HG02884 (cell line): Measurements from ENCODE around the gene PLEKHF1.

Experiments used
- ATAC-seq: cut with Tn5 transposase; IDR thresholded peaks from one replicate; pipeline ENCODE4 v1.9.1; 2021; ENCODE audit warnings: mild to moderate bottlenecking, moderate library complexity; ENCODE audit not compliant: unreplicated experiment

The PLEKHF1 gene

DNA sequence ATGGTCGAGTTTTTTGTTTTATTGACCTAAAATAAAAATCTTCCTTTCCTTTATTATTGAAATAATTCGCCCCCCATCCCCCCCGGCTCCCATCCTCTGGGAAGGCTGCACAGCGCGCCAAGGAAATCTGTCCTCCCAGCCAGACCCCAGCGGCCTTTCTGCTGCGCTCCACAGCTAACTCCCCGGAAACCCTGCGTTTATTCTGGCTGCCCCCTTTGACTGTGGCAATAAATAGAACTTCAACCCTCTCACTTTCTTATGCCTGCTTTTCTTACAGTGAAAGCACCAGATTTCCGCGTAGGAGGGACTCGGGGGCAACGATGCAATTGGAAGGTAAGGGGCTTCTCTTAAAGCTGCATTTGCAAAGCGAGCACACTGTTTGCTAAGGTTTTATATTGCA is 59.5 kb downstream of the PLEKHF1 start:
- no peak for ATAC-seq
